Erythroblast (primary cell): Measurements from ENCODE around the gene HIF3A.

Source experiments
- GATA1 ChIP-seq: IDR thresholded peaks from 2 replicates; pipeline ENCODE4 v1.6.1; 2011; ENCODE audit warnings: low read depth, mild to moderate bottlenecking, control low read depth, low read length, moderate library complexity
- POLR2A ChIP-seq: IDR thresholded peaks from 2 replicates; pipeline ENCODE4 v1.6.1; 2011; ENCODE audit warnings: mild to moderate bottlenecking, low read length

DNA sequence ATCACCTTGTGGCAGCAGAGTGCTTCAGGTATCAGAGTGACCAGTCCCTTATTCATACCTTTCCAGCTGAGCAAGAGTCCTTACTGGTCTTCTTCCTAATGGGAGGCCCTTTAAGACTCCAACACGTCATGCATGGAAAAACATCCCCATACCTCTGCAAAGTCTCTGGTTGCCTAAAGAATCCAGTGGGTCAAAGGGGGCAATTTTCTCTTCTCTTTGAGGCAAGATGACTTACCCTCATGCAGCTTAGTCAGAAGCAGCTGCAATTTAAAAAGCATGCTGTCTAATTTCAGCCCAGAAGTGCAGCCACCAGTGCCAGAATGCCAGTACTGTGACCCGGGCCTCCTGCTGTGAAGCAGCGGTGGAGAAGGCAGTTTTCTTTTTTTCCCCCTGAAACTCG is 68.7 kb downstream of the HIF3A start:
- TF ChIP-seq GATA1 (no peak), POLR2A (no peak)
